Neural progenitor cell (in vitro differentiated cells): ENCODE results near the gene WDR45B. TPM values are rescaled to one million over a fixed set of nuclear protein-coding genes. Genes with fewer than 3 reads are reported as not detected.
"Not testable (repeated sequence)": the region's sequence is repeated elsewhere in the genome, so short reads cannot be mapped to it uniquely, and the experiment has no call there.

Experiments
- DNase-seq: peaks from one replicate; pipeline ENCODE4 v3.0.0-alpha.2; 2016; ENCODE audit warnings: low spot score
- H2AFZ ChIP-seq: fragments of 200-600 bp; sonication (generic); replicated peaks from 2 replicates; pipeline ENCODE4 v1.6.1; 2016; ENCODE audit warnings: antibody characterized with exemption
- H3F3A ChIP-seq: fragments of 200-600 bp; sonication (generic); 2 replicates; pipeline ENCODE4 v1.6.1; 2016; ENCODE audit warnings: antibody characterized with exemption, low read depth
- H3K27ac ChIP-seq: fragments of 200-600 bp; sonication (generic); 2 replicates; pipeline ENCODE4 v1.5.1; 2016; ENCODE audit warnings: mild to moderate bottlenecking
- H3K27me3 ChIP-seq: fragments of 200-600 bp; sonication (generic); 2 replicates; pipeline ENCODE4 v1.6.1; 2016; ENCODE audit warnings: mild to moderate bottlenecking, moderate library complexity
- H3K36me3 ChIP-seq: fragments of 200-600 bp; sonication (generic); 2 replicates; pipeline ENCODE4 v1.5.1; 2016
- H3K4me1 ChIP-seq: fragments of 200-600 bp; sonication (generic); 2 replicates; pipeline ENCODE4 v1.6.1; 2016; ENCODE audit warnings: mixed run types
- H3K4me2 ChIP-seq: fragments of 200-600 bp; sonication (generic); 2 replicates; pipeline ENCODE4 v1.6.1; 2016
- H3K4me3 ChIP-seq: fragments of 200-600 bp; sonication (generic); 2 replicates; pipeline ENCODE4 v1.5.1; 2016
- H3K79me2 ChIP-seq: fragments of 200-600 bp; sonication (generic); 2 replicates; pipeline ENCODE4 v1.6.1; 2016; ENCODE audit warnings: low read depth
- H3K9ac ChIP-seq: fragments of 200-600 bp; sonication (generic); 2 replicates; pipeline ENCODE4 v1.6.1; 2016
- H3K9me3 ChIP-seq: fragments of 200-600 bp; sonication (generic); 2 replicates; pipeline ENCODE4 v1.5.1; 2016; ENCODE audit warnings: low read depth
- H4K20me1 ChIP-seq: fragments of 200-600 bp; sonication (generic); 2 replicates; pipeline ENCODE4 v1.6.1; 2016; ENCODE audit warnings: low read depth
- H3K27ac Mint-ChIP-seq: 3 replicates; pipeline ENCODE4 v1.8.0; 2021; ENCODE audit warnings: mixed read lengths
- H3K27me3 Mint-ChIP-seq: 2 replicates; pipeline ENCODE4 v1.8.0; 2022; ENCODE audit warnings: low read depth, mild to moderate bottlenecking, inconsistent platforms, moderate library complexity, mixed read lengths; ENCODE audit not compliant: insufficient read depth
- H3K36me3 Mint-ChIP-seq: 3 replicates; pipeline ENCODE4 v1.8.0; 2021; ENCODE audit warnings: mixed read lengths
- H3K4me1 Mint-ChIP-seq: 3 replicates; pipeline ENCODE4 v1.8.0; 2021; ENCODE audit warnings: mixed read lengths
- H3K4me3 Mint-ChIP-seq: 3 replicates; pipeline ENCODE4 v1.8.0; 2021; ENCODE audit warnings: mild to moderate bottlenecking, moderate library complexity, mixed read lengths
- H3K9me3 Mint-ChIP-seq: 3 replicates; pipeline ENCODE4 v1.8.0; 2020; ENCODE audit warnings: mixed read lengths
- CTCF ChIP-seq: fragments of 200-600 bp; sonication (generic); IDR thresholded peaks from 2 replicates; pipeline ENCODE4 v1.5.1; 2017; ENCODE audit warnings: antibody characterized with exemption, mild to moderate bottlenecking
- EZH2 ChIP-seq: fragments of 200-600 bp; sonication (generic); IDR thresholded peaks from 2 replicates; pipeline ENCODE4 v1.6.1; 2017; ENCODE audit warnings: antibody characterized with exemption, mild to moderate bottlenecking, moderate library complexity
- EZH2phosphoT487 ChIP-seq: fragments of 200-600 bp; sonication (generic); IDR thresholded peaks from 2 replicates; pipeline ENCODE4 v1.6.1; 2017; ENCODE audit warnings: antibody characterized with exemption
- total RNA-seq: library from RNA; depleted of rRNA; stranded (reverse); fragments of >200 nt; gene quantifications from 2 replicates; pipeline ENCODE4 v1.2.3, GENCODE V29; 2015; ENCODE audit warnings: low replicate concordance

WDR45B gene
- total RNA-seq, 1 donor from 2014 or later = 110 TPM

DNA sequence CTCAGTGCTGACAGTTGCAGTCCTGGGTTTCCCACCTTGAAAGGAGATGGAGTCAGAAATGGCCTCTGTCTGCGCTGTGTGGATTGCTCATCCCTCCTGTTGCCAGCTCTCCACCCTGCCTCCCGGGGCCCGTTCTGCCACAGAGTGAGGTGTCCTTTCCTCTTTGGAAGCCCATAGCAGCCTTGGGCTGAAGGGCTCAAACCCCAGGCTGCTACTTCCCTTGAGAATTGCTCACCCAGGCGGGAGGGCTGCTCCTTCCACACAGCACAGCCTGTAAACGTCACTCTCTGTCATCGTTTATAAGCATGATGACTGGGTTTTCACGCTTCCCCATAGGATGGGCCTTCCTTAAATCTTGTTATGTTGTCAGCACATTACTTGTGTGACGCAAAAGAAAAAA lies 66.0 kb downstream of the WDR45B start:
- Mint-ChIP-seq H3K27me3 (peaks cover 4% of the 10 kb centered on the region), H3K4me1 (no peaks in the 10 kb centered on the region), H3K27ac (no peak overlapping the region), H3K4me3 (no peak overlapping the region), H3K36me3 (peaks cover 29% of the 10 kb centered on the region), H3K9me3 (no peaks in the 10 kb centered on the region)
- no peaks in the 10 kb centered on the region for H3K27me3 ChIP-seq
- TF ChIP-seq EZH2phosphoT487 = no peak
- no peak for TF ChIP-seq EZH2
- TF ChIP-seq CTCF = no peak
- H3K79me2 ChIP-seq = peaks cover 3% of the 10 kb centered on the region
- no peak overlapping the region for H2AFZ ChIP-seq
- H3K9ac ChIP-seq = no peak overlapping the region
- H3K36me3 ChIP-seq = no peaks in the 10 kb centered on the region
- no peaks in the 10 kb centered on the region for H3F3A ChIP-seq
- no peaks in the 10 kb centered on the region for H3K9me3 ChIP-seq
- H3K4me2 ChIP-seq = no peak overlapping the region
- no peak for DNase-seq
- H3K27ac ChIP-seq = no peak overlapping the region
- no peak overlapping the region for H3K4me3 ChIP-seq
- H3K4me1 ChIP-seq = no peaks in the 10 kb centered on the region
- H4K20me1 ChIP-seq = peaks cover 3% of the 10 kb centered on the region

DNA sequence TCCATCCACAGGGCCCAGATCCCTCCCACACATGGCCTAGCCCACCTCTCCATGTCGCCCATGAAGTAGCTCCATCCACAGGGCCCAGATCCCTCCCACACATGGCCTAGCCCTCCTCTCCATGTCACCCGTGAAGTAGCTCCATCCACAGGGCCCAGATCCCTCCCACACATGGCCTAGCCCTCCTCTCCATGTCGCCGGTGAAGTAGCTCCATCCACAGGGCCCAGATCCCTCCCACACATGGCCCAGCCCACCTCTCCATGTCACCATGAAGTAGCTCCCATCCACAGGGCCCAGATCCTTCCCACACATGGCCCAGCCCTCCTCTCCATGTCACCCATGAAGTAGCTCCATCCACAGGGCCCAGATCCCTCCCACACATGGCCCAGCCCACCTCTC lies 68.3 kb downstream of the WDR45B start:
- not testable (repeated sequence) for H3K4me2 ChIP-seq, H3K27ac ChIP-seq, H3K27ac Mint-ChIP-seq, H3K9me3 Mint-ChIP-seq, H3K4me3 ChIP-seq, H2AFZ ChIP-seq, H3K9ac ChIP-seq, H3K4me3 Mint-ChIP-seq, H3K4me1 Mint-ChIP-seq, H3K36me3 ChIP-seq, H3K27me3 ChIP-seq, H3F3A ChIP-seq, H3K9me3 ChIP-seq, DNase-seq, H4K20me1 ChIP-seq, H3K27me3 Mint-ChIP-seq, H3K4me1 ChIP-seq, H3K79me2 ChIP-seq
- H3K36me3 Mint-ChIP-seq = peaks cover 25% of the 10 kb centered on the region

DNA sequence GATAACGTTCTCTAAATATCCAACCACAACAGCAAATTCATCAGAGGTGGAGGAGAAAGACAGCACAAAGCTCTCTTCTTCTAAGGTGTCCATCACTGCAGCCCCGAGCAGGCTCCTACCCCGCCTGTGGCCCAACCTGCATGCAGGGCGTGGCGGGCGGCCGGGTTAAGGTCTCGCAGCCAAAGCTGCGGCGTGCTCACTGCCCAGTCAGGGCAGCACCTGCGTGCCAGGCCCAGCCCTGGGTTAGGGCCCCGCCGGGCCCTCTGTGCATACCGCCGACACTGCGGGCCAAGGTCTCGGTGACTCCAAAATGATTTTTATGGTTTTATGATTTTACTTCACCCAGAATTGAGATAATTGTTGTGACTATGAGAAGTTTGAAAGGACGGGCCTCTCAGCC lies 70.9 kb downstream of the WDR45B start:
- no peak overlapping the region for H3K4me2 ChIP-seq
- no peaks in the 10 kb centered on the region for H3K9me3 Mint-ChIP-seq
- no peak overlapping the region for H3K27ac ChIP-seq
- no peak overlapping the region for H3K4me3 Mint-ChIP-seq
- no peak overlapping the region for H2AFZ ChIP-seq
- no peak for TF ChIP-seq EZH2phosphoT487
- no peak for TF ChIP-seq EZH2
- TF ChIP-seq CTCF = no peak
- H3F3A ChIP-seq = no peaks in the 10 kb centered on the region
- peaks cover 30% of the 10 kb centered on the region for H3K36me3 Mint-ChIP-seq
- H3K27ac Mint-ChIP-seq = no peak overlapping the region
- peaks cover 3% of the 10 kb centered on the region for H4K20me1 ChIP-seq
- no peaks in the 10 kb centered on the region for H3K4me1 Mint-ChIP-seq
- H3K4me3 ChIP-seq = no peak overlapping the region
- no peaks in the 10 kb centered on the region for H3K4me1 ChIP-seq
- DNase-seq = no peak
- no peaks in the 10 kb centered on the region for H3K27me3 Mint-ChIP-seq
- H3K36me3 ChIP-seq = no peaks in the 10 kb centered on the region
- no peaks in the 10 kb centered on the region for H3K9me3 ChIP-seq
- H3K27me3 ChIP-seq = no peaks in the 10 kb centered on the region
- H3K79me2 ChIP-seq = peaks cover 12% of the 10 kb centered on the region
- H3K9ac ChIP-seq = no peak overlapping the region

- not testable (repeated sequence) for H2AFZ ChIP-seq, H3K4me2 ChIP-seq, DNase-seq, H3K27me3 ChIP-seq, H3K4me1 ChIP-seq, H4K20me1 ChIP-seq, H3K27ac ChIP-seq, H3K9ac ChIP-seq, H3K4me1 Mint-ChIP-seq, H3K4me3 Mint-ChIP-seq, H3K4me3 ChIP-seq, H3K9me3 ChIP-seq, H3K36me3 ChIP-seq, H3K27me3 Mint-ChIP-seq, H3K9me3 Mint-ChIP-seq, H3K27ac Mint-ChIP-seq, H3F3A ChIP-seq
- H3K79me2 ChIP-seq = peaks cover 15% of the 10 kb centered on the region
- peaks cover 32% of the 10 kb centered on the region for H3K36me3 Mint-ChIP-seq
Observed at GRCh38 chr17:82575581-82576221, 72.5 kb downstream of the WDR45B start.
